NOMO-1 treated with DMSO at 0.1 percent for 48 hours (cell line): ENCODE data around the gene LSM3.

Experiments
- DNase-seq: peaks from one replicate; lab custom pipeline; 2025; ENCODE audit not compliant: unreplicated experiment; lab: John Stamatoyannopoulos, UW

Gene LSM3

GRCh38 chr3:14143271-14144225 lies 35.1 kb upstream of the LSM3 start:
- peak; percentile 26 for DNase-seq

GRCh38 chr3:14144423-14145075 lies 34.1 kb upstream of the LSM3 start:
- peak; percentile 96 for DNase-seq

- no peak for DNase-seq
These were observed 33.4 kb upstream of the LSM3 start for GRCh38 chr3:14145236-14145635.

- no peak for DNase-seq
These were observed 32.8 kb upstream of the LSM3 start for GRCh38 chr3:14145670-14146380.

- DNase-seq, result no peak
These were observed 32.1 kb upstream of the LSM3 start for GRCh38 chr3:14146381-14147065.

DNA sequence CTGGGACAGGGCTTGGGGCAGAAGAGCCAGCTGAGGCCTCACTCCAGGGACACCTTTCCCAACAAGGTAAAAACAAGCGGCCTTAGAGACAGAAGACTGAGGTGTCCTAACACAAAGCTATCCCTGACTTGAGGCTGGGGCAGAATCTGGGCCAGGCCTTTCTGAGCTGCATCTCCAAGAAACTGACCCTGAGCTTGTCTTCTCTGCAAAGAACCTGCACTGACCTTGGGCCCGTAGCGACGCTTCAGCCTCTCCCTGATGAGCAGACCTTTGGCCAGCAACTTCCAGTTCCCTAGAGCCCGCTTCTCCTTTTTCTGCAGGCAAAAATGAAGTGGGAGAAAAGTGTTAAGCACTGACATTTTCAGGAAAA lies 31.6 kb upstream of the LSM3 start:
- DNase-seq, result no peak

DNA sequence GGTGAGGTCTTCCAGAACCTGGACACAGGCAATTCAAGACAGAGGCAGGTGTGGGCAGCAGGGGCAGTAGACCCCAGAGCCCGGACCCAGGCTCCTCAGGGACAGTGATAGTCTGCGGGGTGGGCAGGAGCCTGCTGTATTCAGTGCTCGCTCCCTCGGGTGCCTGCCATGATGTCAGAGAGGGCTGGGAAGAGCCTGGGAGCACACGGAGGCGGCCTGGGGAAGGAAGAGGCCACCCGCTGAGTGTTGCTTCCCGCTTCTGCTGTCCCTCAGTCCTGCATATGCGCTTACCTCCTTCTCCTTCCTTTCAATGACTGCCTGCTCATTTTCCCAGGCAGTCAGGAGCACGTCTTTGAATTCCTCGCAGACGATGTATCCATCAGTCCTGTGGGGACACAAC lies 31.0 kb upstream of the LSM3 start:
- no peak for DNase-seq

- no peak for DNase-seq
These were observed 30.3 kb upstream of the LSM3 start for GRCh38 chr3:14148041-14148985.

- no peak for DNase-seq
These were observed 28.5 kb upstream of the LSM3 start for GRCh38 chr3:14150078-14150477.

GRCh38 chr3:14150491-14151230 lies 28.0 kb upstream of the LSM3 start:
- DNase-seq, result no peak

DNA sequence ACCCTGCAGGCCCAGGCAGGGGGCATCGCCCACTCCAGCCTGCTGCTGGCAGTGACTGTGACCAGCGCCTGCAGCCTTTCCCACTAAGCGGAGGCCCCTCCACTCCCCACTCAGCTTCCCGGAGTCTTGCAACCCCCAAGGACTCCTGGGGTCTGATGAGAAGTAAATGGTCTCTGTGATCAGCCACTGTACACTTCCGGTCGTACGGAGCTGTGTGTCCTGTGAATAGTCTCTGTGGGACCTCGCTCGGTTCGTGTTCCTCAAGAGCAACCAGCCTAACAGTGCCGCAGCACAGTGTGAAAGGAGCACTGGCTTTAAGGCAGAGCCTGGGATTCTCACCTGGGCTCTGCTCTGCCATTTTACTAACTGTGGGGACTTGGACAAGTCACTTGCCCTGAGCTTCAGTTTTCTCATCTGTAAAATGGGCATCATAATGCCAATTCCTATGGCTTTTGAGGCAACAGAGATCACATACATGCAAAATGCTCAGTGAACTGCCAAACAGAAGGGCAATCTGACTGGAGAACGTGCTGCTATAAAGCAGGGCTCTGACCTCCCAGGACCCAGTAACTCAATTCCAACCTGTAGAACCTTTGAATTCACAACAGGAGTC lies 27.0 kb upstream of the LSM3 start:
- DNase-seq, result no peak

DNA sequence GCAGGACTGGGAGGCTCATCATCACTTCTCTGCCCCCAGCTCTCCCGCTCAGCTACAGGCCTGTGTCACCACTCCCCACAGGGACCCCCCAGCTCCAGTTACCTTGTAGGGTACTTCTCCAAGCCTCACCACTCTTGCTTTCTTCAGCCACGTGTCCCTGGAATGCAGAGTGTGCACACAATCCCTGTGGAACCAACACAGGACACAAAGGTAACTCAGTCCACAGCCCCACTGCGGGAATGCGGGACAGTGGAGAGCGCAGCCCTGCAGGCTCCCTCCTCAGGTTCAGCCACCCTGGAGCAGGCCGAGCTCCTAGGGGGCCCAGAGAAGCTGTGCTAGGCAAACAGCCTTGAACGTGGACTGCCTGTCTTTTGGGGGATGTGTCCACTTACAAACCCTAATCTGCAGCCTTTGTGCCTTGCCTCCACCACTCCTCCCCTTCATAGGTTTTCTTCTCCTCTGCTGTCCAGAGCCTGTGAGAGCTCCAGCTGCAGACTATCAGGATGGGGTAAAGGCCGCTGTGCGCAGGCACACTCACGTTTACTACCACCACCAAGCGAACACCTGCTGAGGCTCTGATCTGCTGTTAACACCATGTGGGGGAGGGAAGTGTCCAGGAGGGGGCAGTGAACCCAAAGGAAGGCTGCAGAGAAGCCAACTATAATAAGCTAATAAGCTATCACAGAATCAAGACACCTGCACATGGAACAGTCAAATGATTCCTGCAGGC lies 26.2 kb upstream of the LSM3 start:
- DNase-seq, result no peak

- DNase-seq, result no peak
These were observed 25.7 kb upstream of the LSM3 start for GRCh38 chr3:14152963-14153355.

- no peak for DNase-seq
These were observed 25.0 kb upstream of the LSM3 start for GRCh38 chr3:14153663-14154062.

- no peak for DNase-seq
These were observed 24.3 kb upstream of the LSM3 start for GRCh38 chr3:14154276-14154675.

GRCh38 chr3:14154895-14155440 lies 23.6 kb upstream of the LSM3 start:
- no peak for DNase-seq

DNA sequence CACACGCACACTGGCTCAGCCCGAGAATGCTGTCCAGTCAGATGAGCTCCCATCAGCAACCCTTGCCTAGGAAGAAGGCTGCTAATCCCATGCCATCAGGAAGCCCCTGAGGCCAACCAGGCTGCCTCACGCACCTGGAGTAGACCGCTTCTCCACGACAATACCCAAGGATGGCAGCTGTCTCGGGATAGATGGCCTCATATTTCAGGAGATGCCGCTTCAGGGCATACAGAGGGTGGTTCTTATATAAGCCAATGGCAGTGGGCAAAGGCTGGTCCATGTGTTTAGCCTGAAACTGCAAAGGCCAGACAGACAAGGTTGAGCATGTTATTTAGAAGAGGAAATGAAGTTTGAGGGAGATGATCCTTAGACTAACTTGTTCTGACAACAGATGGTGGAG lies 22.4 kb upstream of the LSM3 start:
- DNase-seq, result no peak
